Measurements from ENCODE around the gene DCAF6.

DNA sequence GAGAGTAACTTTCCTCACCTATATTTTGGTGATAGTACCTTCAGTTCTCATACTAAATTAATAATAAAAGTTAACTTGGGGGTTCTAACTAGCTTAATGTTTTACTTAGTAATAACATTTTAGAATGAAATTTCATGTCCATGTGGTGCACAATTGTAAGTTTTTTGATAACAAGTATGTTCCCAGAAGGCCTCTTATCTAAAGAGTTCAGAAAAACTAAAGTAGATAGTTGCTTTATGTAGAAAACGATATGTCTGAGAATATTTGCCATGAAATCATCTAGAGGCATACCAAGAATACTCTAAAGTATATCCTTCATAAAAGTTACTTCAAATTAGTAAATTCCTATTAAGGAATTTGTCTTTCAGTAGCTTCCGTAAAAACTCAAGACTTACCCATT, 12.4 kb upstream of the DCAF6 start:
- TF ChIP-seq CTCF (IDR thresholded peaks at IDR 0.05; ENCODE audit: low read depth, low read length) (no peak), EZH2phosphoT487 (IDR thresholded peaks at IDR 0.05; ENCODE audit: low read depth) (no peak)
